OCI-LY7 (cell line): ENCODE results near the gene SND1.

ENCODE experiments used
- EZH2phosphoT487 ChIP-seq: fragments of 200-600 bp; sonication (generic); IDR thresholded peaks from 2 replicates; pipeline ENCODE4 v1.6.1; 2018; ENCODE audit warnings: low read depth, borderline replicate concordance, mild to moderate bottlenecking, mixed run types, antibody characterized with exemption, low read length, moderate library complexity, mixed read lengths
- TF ChIP-seq, protein P1 (sequence below): fragments of 200-600 bp; sonication (generic); conservative IDR thresholded peaks from 2 replicates; pipeline ENCODE4 v1.5.1; 2014; ENCODE audit warnings: mild to moderate bottlenecking, antibody characterized with exemption, low read length, moderate library complexity, mixed read lengths

DNA sequence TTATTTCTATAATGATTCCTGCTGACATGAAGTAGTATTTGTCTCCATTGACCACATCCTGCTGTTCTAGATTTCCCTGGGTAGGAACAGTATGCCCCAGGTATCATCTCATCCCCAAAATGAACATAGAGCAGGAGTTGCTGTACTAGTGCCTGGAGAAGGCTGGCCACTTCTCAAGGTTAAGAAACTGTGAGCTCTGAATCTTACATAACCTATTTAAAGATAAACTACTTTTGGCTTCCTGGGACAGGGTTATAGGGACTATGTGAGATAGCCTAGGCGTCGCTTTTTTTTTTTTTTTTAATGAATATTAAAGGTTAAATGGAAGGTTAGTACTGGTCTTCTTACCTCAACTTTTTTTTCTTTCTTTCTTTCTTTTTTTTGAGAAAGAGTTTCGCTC is 276.2 kb downstream of the SND1 start:
- TF ChIP-seq, protein P1, sequence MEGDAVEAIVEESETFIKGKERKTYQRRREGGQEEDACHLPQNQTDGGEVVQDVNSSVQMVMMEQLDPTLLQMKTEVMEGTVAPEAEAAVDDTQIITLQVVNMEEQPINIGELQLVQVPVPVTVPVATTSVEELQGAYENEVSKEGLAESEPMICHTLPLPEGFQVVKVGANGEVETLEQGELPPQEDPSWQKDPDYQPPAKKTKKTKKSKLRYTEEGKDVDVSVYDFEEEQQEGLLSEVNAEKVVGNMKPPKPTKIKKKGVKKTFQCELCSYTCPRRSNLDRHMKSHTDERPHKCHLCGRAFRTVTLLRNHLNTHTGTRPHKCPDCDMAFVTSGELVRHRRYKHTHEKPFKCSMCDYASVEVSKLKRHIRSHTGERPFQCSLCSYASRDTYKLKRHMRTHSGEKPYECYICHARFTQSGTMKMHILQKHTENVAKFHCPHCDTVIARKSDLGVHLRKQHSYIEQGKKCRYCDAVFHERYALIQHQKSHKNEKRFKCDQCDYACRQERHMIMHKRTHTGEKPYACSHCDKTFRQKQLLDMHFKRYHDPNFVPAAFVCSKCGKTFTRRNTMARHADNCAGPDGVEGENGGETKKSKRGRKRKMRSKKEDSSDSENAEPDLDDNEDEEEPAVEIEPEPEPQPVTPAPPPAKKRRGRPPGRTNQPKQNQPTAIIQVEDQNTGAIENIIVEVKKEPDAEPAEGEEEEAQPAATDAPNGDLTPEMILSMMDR, result no peak
- TF ChIP-seq EZH2phosphoT487, result no peak
